GM18520 (cell line): ENCODE measurements around the gene ATF6.
A peak's percentile ranks its signal among the peaks of the same experiment; 100 is the strongest.
"Not testable (repeated sequence)": the region's sequence is repeated elsewhere in the genome, so short reads cannot be mapped to it uniquely, and the experiment has no call there.

Experiments used
- ATAC-seq: cut with Tn5 transposase; IDR thresholded peaks from one replicate; pipeline ENCODE4 v1.9.1; 2021; ENCODE audit not compliant: unreplicated experiment

ATF6 gene

GRCh38 chr1:161779393-161779792, 13.3 kb downstream of the ATF6 start:
- ATAC-seq: no peak

GRCh38 chr1:161781995-161782394, 15.9 kb downstream of the ATF6 start:
- ATAC-seq: no peak

GRCh38 chr1:161782886-161783285, 16.8 kb downstream of the ATF6 start:
- no peak for ATAC-seq

GRCh38 chr1:161784968-161785367, 18.8 kb downstream of the ATF6 start:
- ATAC-seq: no peak

GRCh38 chr1:161787355-161787754, 21.2 kb downstream of the ATF6 start:
- no peak for ATAC-seq

- no peak for ATAC-seq
Measured at GRCh38 chr1:161790587-161791317, 24.6 kb downstream of the ATF6 start.

GRCh38 chr1:161791904-161792655, 26.0 kb downstream of the ATF6 start:
- ATAC-seq: no peak

GRCh38 chr1:161792740-161793139, 26.6 kb downstream of the ATF6 start:
- peak; percentile 84 for ATAC-seq

- no peak for ATAC-seq
Measured at GRCh38 chr1:161799792-161800191, 33.7 kb downstream of the ATF6 start.

- no peak for ATAC-seq
Measured at GRCh38 chr1:161801955-161802354, 35.8 kb downstream of the ATF6 start.

GRCh38 chr1:161803181-161803580, 37.1 kb downstream of the ATF6 start:
- ATAC-seq: no peak

GRCh38 chr1:161805399-161806197, 39.5 kb downstream of the ATF6 start:
- ATAC-seq: no peak

GRCh38 chr1:161809202-161809601, 43.1 kb downstream of the ATF6 start:
- not testable (repeated sequence) for ATAC-seq

- not testable (repeated sequence) for ATAC-seq
Measured at GRCh38 chr1:161809656-161810055, 43.5 kb downstream of the ATF6 start.

GRCh38 chr1:161810780-161811179, 44.7 kb downstream of the ATF6 start:
- no peak for ATAC-seq

- no peak for ATAC-seq
Measured at GRCh38 chr1:161816201-161816600, 50.1 kb downstream of the ATF6 start.

- no peak for ATAC-seq
Measured at GRCh38 chr1:161817176-161817730, 51.1 kb downstream of the ATF6 start.

GRCh38 chr1:161820914-161821313, 54.8 kb downstream of the ATF6 start:
- ATAC-seq: no peak

GRCh38 chr1:161824618-161825017, 58.5 kb downstream of the ATF6 start:
- no peak for ATAC-seq

- ATAC-seq: no peak
Measured at GRCh38 chr1:161825831-161826230, 59.7 kb downstream of the ATF6 start.

GRCh38 chr1:161826478-161826877, 60.4 kb downstream of the ATF6 start:
- ATAC-seq: no peak
